OCI-LY7 (cell line): ENCODE results near the gene CLSTN1. TPM values are rescaled to one million over a fixed set of nuclear protein-coding genes. Genes with fewer than 3 reads are reported as not detected.

Experiments
- BruUV-seq: library from RNA; stranded (reverse); fragments of 400-500 nt; replicated peaks from 2 replicates; lab custom pipeline; 2021; lab: Mats Ljungman, UMichigan
- CTCF ChIA-PET: fragments of 300-600 bp; sonication (Branson Sonifier 250); formaldehyde crosslinking; loops from one replicate; lab custom pipeline; 2022; ENCODE audit warnings: antibody characterized with exemption; ENCODE audit not compliant: unreplicated experiment; lab: Charles Lee
- POLR2A ChIA-PET: fragments of 300-600 bp; sonication (Branson Sonifier 250); formaldehyde crosslinking; loops from one replicate; lab custom pipeline; 2022; ENCODE audit warnings: antibody characterized with exemption; lab: Charles Lee
- DNase-seq: peaks from one replicate; pipeline ENCODE4 v3.0.0-alpha.2; 2015; ENCODE audit warnings: low spot score
- H2AFZ ChIP-seq: fragments of 200-600 bp; sonication (generic), shearing (Covaris generic); 2 replicates; pipeline ENCODE4 v1.6.1; 2014; ENCODE audit warnings: mild to moderate bottlenecking, antibody characterized with exemption, low read length, moderate library complexity
- H3K27ac ChIP-seq: fragments of 200-600 bp; sonication (generic); 2 replicates; pipeline ENCODE4 v1.5.1; 2014; ENCODE audit warnings: mixed run types, low read depth, mild to moderate bottlenecking, moderate library complexity, low read length, inconsistent platforms; ENCODE audit not compliant: poor library complexity, severe bottlenecking
- H3K36me3 ChIP-seq: fragments of 200-600 bp; sonication (generic); 2 replicates; pipeline ENCODE4 v1.6.1; 2014; ENCODE audit warnings: mild to moderate bottlenecking, antibody characterized with exemption, low read length, moderate library complexity, mixed read lengths; ENCODE audit not compliant: insufficient read depth
- H3K4me1 ChIP-seq: fragments of 200-600 bp; sonication (generic); 2 replicates; pipeline ENCODE4 v1.5.1; 2014; ENCODE audit warnings: mild to moderate bottlenecking, low read length; ENCODE audit not compliant: insufficient read depth, poor library complexity, severe bottlenecking
- H3K4me2 ChIP-seq: fragments of 200-600 bp; sonication (generic); 2 replicates; pipeline ENCODE4 v1.6.1; 2014; ENCODE audit warnings: mild to moderate bottlenecking, low read length
- H3K4me3 ChIP-seq: fragments of 200-600 bp; sonication (generic); 2 replicates; pipeline ENCODE4 v1.5.1; 2014; ENCODE audit warnings: mild to moderate bottlenecking, low read depth, low read length; ENCODE audit not compliant: poor library complexity, severe bottlenecking
- H3K79me2 ChIP-seq: fragments of 200-600 bp; sonication (generic); 2 replicates; pipeline ENCODE4 v1.6.1; 2016; ENCODE audit warnings: low read depth, mild to moderate bottlenecking, low read length, moderate library complexity, mixed read lengths; ENCODE audit not compliant: insufficient read depth
- H3K9me2 ChIP-seq: fragments of 200-600 bp; sonication (generic); 2 replicates; pipeline ENCODE4 v1.6.1; 2016; ENCODE audit warnings: mild to moderate bottlenecking, low read length, mixed read lengths; ENCODE audit not compliant: insufficient read depth
- H3K9me3 ChIP-seq: fragments of 200-600 bp; sonication (generic); 2 replicates; pipeline ENCODE4 v1.6.1; 2014; ENCODE audit warnings: mild to moderate bottlenecking, mixed run types, low read length, mixed read lengths
- H4K20me1 ChIP-seq: fragments of 200-600 bp; sonication (generic); 2 replicates; pipeline ENCODE4 v1.6.1; 2014; ENCODE audit warnings: mild to moderate bottlenecking, antibody characterized with exemption, low read length, moderate library complexity, mixed read lengths; ENCODE audit not compliant: insufficient read depth
- EZH2phosphoT487 ChIP-seq: fragments of 200-600 bp; sonication (generic); IDR thresholded peaks from 2 replicates; pipeline ENCODE4 v1.6.1; 2018; ENCODE audit warnings: low read depth, borderline replicate concordance, mild to moderate bottlenecking, mixed run types, antibody characterized with exemption, low read length, moderate library complexity, mixed read lengths
- intact Hi-C: fragments of 100-400 bp; cut with micrococcal nuclease; formaldehyde crosslinking; loops from one replicate; pipeline ENCODE4 v1.10.0; 2022; ENCODE audit not compliant: unreplicated experiment
- total RNA-seq, 2 experiments: library from RNA; depleted of rRNA in 1 of 2; stranded (reverse); fragments of >200 nt in 1 of 2; shearing (Covaris generic) in 1 of 2; gene quantifications; 2 replicates each; pipeline ENCODE4 v1.2.3, GENCODE V29; 2014 to 2022
- TF ChIP-seq, protein P1 (sequence below): fragments of 200-600 bp; sonication (generic); conservative IDR thresholded peaks from 2 replicates; pipeline ENCODE4 v1.5.1; 2014; ENCODE audit warnings: mild to moderate bottlenecking, antibody characterized with exemption, low read length, moderate library complexity, mixed read lengths

The CLSTN1 gene
- total RNA-seq, 2 experiments from 2014 or later, result 58.6 to 124 TPM

DNA sequence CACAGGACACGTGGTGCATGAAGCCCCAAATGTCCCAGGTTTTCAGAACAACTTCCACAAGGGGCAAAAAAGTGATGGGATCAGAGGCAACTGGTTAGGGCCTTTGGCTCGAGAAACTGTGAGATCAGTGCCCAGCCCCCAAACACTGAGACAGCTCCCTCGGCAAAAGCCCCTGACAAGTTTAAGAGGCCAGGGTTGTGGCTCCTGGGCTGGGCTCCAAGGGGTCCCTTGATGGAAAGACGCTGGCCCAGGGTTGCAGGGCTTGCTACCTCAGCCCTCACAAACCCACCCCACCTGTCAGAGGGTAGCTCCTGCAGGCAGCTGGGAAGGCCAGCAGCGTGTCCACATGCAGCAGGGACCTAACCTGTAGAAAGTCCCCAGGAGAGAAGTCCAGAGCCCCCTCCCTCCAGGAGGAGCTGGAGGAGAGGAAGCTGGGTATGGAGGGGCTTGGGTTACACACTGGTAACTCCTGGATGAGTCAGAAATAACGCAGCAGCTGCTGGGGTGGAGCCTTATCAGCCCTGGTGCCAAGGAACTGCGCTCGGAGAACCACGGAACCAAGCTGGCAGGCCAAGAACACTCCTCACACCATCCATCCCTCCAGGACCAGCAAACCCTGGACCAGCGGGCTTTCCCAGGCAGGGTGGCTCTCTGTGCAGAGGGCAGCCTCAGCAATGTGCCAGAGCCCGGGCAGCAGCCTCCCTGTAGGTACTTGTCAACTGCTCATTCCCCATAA is 48.8 kb upstream of the CLSTN1 start:
- no TSS peak for BruUV-seq
- Histone ChIP-seq H3K9me3 (no peaks in the 10 kb centered on the region), H3K36me3 (no peaks in the 10 kb centered on the region), H3K4me2 (no peak overlapping the region), H3K4me3 (no peak overlapping the region), H3K79me2 (no peaks in the 10 kb centered on the region), H3K27ac (no peak overlapping the region), H3K4me1 (peaks cover 39% of the 10 kb centered on the region), H4K20me1 (no peaks in the 10 kb centered on the region), H3K9me2 (no peaks in the 10 kb centered on the region), H2AFZ (no peak overlapping the region)
- ChIA-PET POLR2A (interaction anchor here (1.6 kb wide), 1 partner anchor 86 kb away, joined by 7 read pairs; no protein-coding TSS in a partner anchor), CTCF (interaction anchor here (0.9 to 1.1 kb wide), 2 partner anchors 41 to 88 kb away, joined by 3 to 4 read pairs; no protein-coding TSS in a partner anchor)
- intact Hi-C loops, result no loop called here
- DNase-seq, result no peak
- TF ChIP-seq EZH2phosphoT487, result no peak
- TF ChIP-seq, protein P1, sequence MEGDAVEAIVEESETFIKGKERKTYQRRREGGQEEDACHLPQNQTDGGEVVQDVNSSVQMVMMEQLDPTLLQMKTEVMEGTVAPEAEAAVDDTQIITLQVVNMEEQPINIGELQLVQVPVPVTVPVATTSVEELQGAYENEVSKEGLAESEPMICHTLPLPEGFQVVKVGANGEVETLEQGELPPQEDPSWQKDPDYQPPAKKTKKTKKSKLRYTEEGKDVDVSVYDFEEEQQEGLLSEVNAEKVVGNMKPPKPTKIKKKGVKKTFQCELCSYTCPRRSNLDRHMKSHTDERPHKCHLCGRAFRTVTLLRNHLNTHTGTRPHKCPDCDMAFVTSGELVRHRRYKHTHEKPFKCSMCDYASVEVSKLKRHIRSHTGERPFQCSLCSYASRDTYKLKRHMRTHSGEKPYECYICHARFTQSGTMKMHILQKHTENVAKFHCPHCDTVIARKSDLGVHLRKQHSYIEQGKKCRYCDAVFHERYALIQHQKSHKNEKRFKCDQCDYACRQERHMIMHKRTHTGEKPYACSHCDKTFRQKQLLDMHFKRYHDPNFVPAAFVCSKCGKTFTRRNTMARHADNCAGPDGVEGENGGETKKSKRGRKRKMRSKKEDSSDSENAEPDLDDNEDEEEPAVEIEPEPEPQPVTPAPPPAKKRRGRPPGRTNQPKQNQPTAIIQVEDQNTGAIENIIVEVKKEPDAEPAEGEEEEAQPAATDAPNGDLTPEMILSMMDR, result no peak

GRCh38 chr1:9871707-9872425 is 48.1 kb upstream of the CLSTN1 start:
- BruUV-seq, result no TSS peak
- H3K27ac ChIP-seq, result no peak overlapping the region
- no peak for DNase-seq
- CTCF ChIA-PET, result no interaction called here
- no peaks in the 10 kb centered on the region for H3K79me2 ChIP-seq
- H3K9me2 ChIP-seq, result no peaks in the 10 kb centered on the region
- no peaks in the 10 kb centered on the region for H3K9me3 ChIP-seq
- POLR2A ChIA-PET, result no interaction called here
- peaks cover 39% of the 10 kb centered on the region for H3K4me1 ChIP-seq
- TF ChIP-seq EZH2phosphoT487, result no peak
- TF ChIP-seq, protein P1, result no peak
- no peaks in the 10 kb centered on the region for H4K20me1 ChIP-seq
- H3K4me3 ChIP-seq, result no peak overlapping the region
- H3K36me3 ChIP-seq, result no peaks in the 10 kb centered on the region
- intact Hi-C loops, result no loop called here
- H2AFZ ChIP-seq, result no peak overlapping the region
- no peak overlapping the region for H3K4me2 ChIP-seq
